Trophoblast cell (in vitro differentiated cells and primary cell): ENCODE measurements around the gene LDHAL6A.

Experiments used
- DNase-seq, 2 donors: peaks; one replicate each; pipeline ENCODE4 v3.0.0-alpha.2; 2016
- H2AFZ ChIP-seq: 2 replicates; pipeline ENCODE4 v1.6.1; 2013; ENCODE audit warnings: low read length, moderate library complexity, mild to moderate bottlenecking; ENCODE audit not compliant: insufficient read depth, poor library complexity
- H2AK5ac ChIP-seq: 2 replicates; pipeline ENCODE4 v1.6.1; 2013; ENCODE audit warnings: mild to moderate bottlenecking, low read length
- H2BK120ac ChIP-seq: 2 replicates; pipeline ENCODE4 v1.6.1; 2013; ENCODE audit warnings: low read length, mild to moderate bottlenecking, moderate library complexity; ENCODE audit not compliant: insufficient read depth, poor library complexity
- H2BK12ac ChIP-seq: 2 replicates; pipeline ENCODE4 v1.6.1; 2013; ENCODE audit warnings: mild to moderate bottlenecking, low read length, moderate library complexity
- H2BK5ac ChIP-seq: 2 replicates; pipeline ENCODE4 v1.6.1; 2013; ENCODE audit warnings: low read length, low read depth, moderate library complexity, mild to moderate bottlenecking; ENCODE audit not compliant: poor library complexity
- H3K14ac ChIP-seq: 2 replicates; pipeline ENCODE4 v1.6.1; 2013; ENCODE audit warnings: mild to moderate bottlenecking, low read length
- H3K18ac ChIP-seq: 2 replicates; pipeline ENCODE4 v1.6.1; 2013; ENCODE audit warnings: mild to moderate bottlenecking, low read length
- H3K23ac ChIP-seq: 2 replicates; pipeline ENCODE4 v1.6.1; 2013; ENCODE audit warnings: low read length
- H3K27ac ChIP-seq: 2 replicates; pipeline ENCODE4 v1.5.1; 2013; ENCODE audit warnings: low read depth, mild to moderate bottlenecking, inconsistent platforms, low read length, moderate library complexity
- H3K27me3 ChIP-seq: 2 replicates; pipeline ENCODE4 v1.6.1; 2013; ENCODE audit warnings: inconsistent platforms, mild to moderate bottlenecking, low read length, moderate library complexity; ENCODE audit not compliant: insufficient read depth
- H3K36me3 ChIP-seq, 2 experiments: 1 replicate in 1 of 2; 2 replicates in 1 of 2; pipeline ENCODE4 v1.6.1; 2013; ENCODE audit warnings: low read length in 2 of 2, mild to moderate bottlenecking in 2 of 2, moderate library complexity in 1 of 2; ENCODE audit not compliant: insufficient read depth in 2 of 2, control insufficient read depth in 1 of 2
- H3K4ac ChIP-seq: 2 replicates; pipeline ENCODE4 v1.6.1; 2013; ENCODE audit warnings: low read depth, mild to moderate bottlenecking, low read length, moderate library complexity
- H3K4me1 ChIP-seq, 2 experiments: 1 replicate in 1 of 2; 2 replicates in 1 of 2; pipeline ENCODE4 v1.6.1; 2013; ENCODE audit warnings: low read length in 2 of 2, mild to moderate bottlenecking in 2 of 2, moderate library complexity in 1 of 2; ENCODE audit not compliant: insufficient read depth in 2 of 2, control insufficient read depth in 1 of 2
- H3K4me2 ChIP-seq: 2 replicates; pipeline ENCODE4 v1.6.1; 2013; ENCODE audit warnings: inconsistent platforms, mild to moderate bottlenecking, low read length, moderate library complexity
- H3K4me3 ChIP-seq: 2 replicates; pipeline ENCODE4 v1.5.1; 2013; ENCODE audit warnings: mild to moderate bottlenecking, low read depth, low read length, inconsistent platforms
- H3K79me1 ChIP-seq: one replicate; pipeline ENCODE4 v1.6.1; 2013; ENCODE audit warnings: low read length
- H3K79me2 ChIP-seq: 2 replicates; pipeline ENCODE4 v1.6.1; 2013; ENCODE audit warnings: low read length, mild to moderate bottlenecking; ENCODE audit not compliant: control insufficient read depth, insufficient read depth, poor library complexity
- H3K9ac ChIP-seq: 2 replicates; pipeline ENCODE4 v1.6.1; 2013; ENCODE audit warnings: mild to moderate bottlenecking, low read length
- H3K9me3 ChIP-seq: 2 replicates; pipeline ENCODE4 v1.6.1; 2013; ENCODE audit warnings: low read depth, mild to moderate bottlenecking, control low read depth, inconsistent platforms, low read length; ENCODE audit not compliant: insufficient read depth
- H4K12ac ChIP-seq: 2 replicates; pipeline ENCODE4 v1.6.1; 2013; ENCODE audit warnings: low read depth, mild to moderate bottlenecking, low read length, moderate library complexity
- H4K8ac ChIP-seq: 2 replicates; pipeline ENCODE4 v1.6.1; 2013; ENCODE audit warnings: low read depth, mild to moderate bottlenecking, low read length, moderate library complexity
- H4K91ac ChIP-seq: one replicate; pipeline ENCODE4 v1.6.1; 2013; ENCODE audit warnings: low read depth, mild to moderate bottlenecking, low read length, moderate library complexity
- WGBS: extraction: QIAGEN DNeasy Blood & Tissue Kit; methylation state at CpG from one replicate; pipeline ENCODE4 v1.1.7; 2013; ENCODE audit warnings: missing lambda C conversion rate; ENCODE audit not compliant: insufficient read length, insufficient coverage; ENCODE audit errors: extremely low coverage; 5-methylcytosine and 5-hydroxymethylcytosine counted together

The LDHAL6A gene

DNA sequence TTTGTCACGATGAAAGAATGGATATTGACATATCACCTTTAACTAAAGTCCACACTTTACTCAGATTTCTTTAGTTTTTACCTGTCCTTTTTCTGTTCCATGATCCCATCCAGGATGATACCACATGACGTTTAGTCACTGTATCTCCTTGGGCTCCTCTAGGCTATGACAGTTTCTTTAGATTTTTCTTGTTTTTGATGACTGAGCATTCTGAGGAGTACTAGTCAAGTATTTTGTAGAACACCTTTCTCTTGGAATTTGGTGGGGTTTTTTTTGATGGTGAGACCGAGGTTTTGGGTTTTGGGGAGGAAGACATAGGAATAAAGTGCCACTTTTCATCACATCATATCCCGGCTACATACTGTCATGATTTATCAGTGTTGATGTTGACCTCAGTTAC, 4.0 kb downstream of the LDHAL6A start:
- no peak overlapping the region for H3K27ac ChIP-seq
- no peak overlapping the region for H3K23ac ChIP-seq
- no peak overlapping the region for H3K4ac ChIP-seq
- no peak overlapping the region for H4K12ac ChIP-seq
- H3K27me3 ChIP-seq, result no peaks in the 10 kb centered on the region
- no peaks in the 10 kb centered on the region for H3K79me2 ChIP-seq
- H4K91ac ChIP-seq, result no peak overlapping the region
- no peaks in the 10 kb centered on the region for H3K4me1 ChIP-seq
- no peak overlapping the region for H3K4me3 ChIP-seq
- H4K8ac ChIP-seq, result no peak overlapping the region
- no peak overlapping the region for H2BK12ac ChIP-seq
- no peak overlapping the region for H3K18ac ChIP-seq
- H2AK5ac ChIP-seq, result no peak overlapping the region
- H3K9ac ChIP-seq, result no peak overlapping the region
- no peak overlapping the region for H2AFZ ChIP-seq
- DNase-seq, result no peak
- no peak overlapping the region for H2BK120ac ChIP-seq
- peaks cover 2% of the 10 kb centered on the region for H3K9me3 ChIP-seq
- WGBS, result no CpG with 5 or more reads among the region's 4 CpGs
- H3K79me1 ChIP-seq, result no peaks in the 10 kb centered on the region
- no peaks in the 10 kb centered on the region for H3K36me3 ChIP-seq
- H3K14ac ChIP-seq, result no peak overlapping the region
- H3K4me2 ChIP-seq, result no peak overlapping the region
- H2BK5ac ChIP-seq, result no peak overlapping the region

- H2BK5ac ChIP-seq, result no peak overlapping the region
- no peaks in the 10 kb centered on the region for H3K79me2 ChIP-seq
- no peak overlapping the region for H3K18ac ChIP-seq
- no peak overlapping the region for H4K12ac ChIP-seq
- no peak overlapping the region for H4K8ac ChIP-seq
- no peak for DNase-seq
- no peak overlapping the region for H3K27ac ChIP-seq
- H3K4me1 ChIP-seq, result no peaks in the 10 kb centered on the region
- H3K27me3 ChIP-seq, result no peaks in the 10 kb centered on the region
- H3K36me3 ChIP-seq, result no peaks in the 10 kb centered on the region
- no peak overlapping the region for H2AK5ac ChIP-seq
- no CpG with 5 or more reads among the region's 6 CpGs for WGBS
- no peak overlapping the region for H2AFZ ChIP-seq
- H3K4me2 ChIP-seq, result no peak overlapping the region
- no peak overlapping the region for H3K4me3 ChIP-seq
- H3K9me3 ChIP-seq, result no peaks in the 10 kb centered on the region
- no peak overlapping the region for H3K14ac ChIP-seq
- no peaks in the 10 kb centered on the region for H3K79me1 ChIP-seq
- no peak overlapping the region for H2BK120ac ChIP-seq
- H3K4ac ChIP-seq, result no peak overlapping the region
- H3K23ac ChIP-seq, result no peak overlapping the region
- H3K9ac ChIP-seq, result no peak overlapping the region
- no peak overlapping the region for H4K91ac ChIP-seq
- no peak overlapping the region for H2BK12ac ChIP-seq
Observed at GRCh38 chr11:18461909-18462308, 6.3 kb downstream of the LDHAL6A start.

- H3K23ac ChIP-seq, result no peak overlapping the region
- H4K12ac ChIP-seq, result no peak overlapping the region
- no peaks in the 10 kb centered on the region for H3K79me1 ChIP-seq
- H2BK5ac ChIP-seq, result no peak overlapping the region
- H3K4me1 ChIP-seq, result no peaks in the 10 kb centered on the region
- no peak overlapping the region for H3K14ac ChIP-seq
- no peak for DNase-seq
- H3K4ac ChIP-seq, result no peak overlapping the region
- no peaks in the 10 kb centered on the region for H3K9me3 ChIP-seq
- no peaks in the 10 kb centered on the region for H3K36me3 ChIP-seq
- H3K4me3 ChIP-seq, result no peak overlapping the region
- H3K18ac ChIP-seq, result no peak overlapping the region
- H3K79me2 ChIP-seq, result no peaks in the 10 kb centered on the region
- H3K27me3 ChIP-seq, result no peaks in the 10 kb centered on the region
- no peak overlapping the region for H3K9ac ChIP-seq
- no CpG with 5 or more reads among the region's 1 CpG for WGBS
- no peak overlapping the region for H2BK12ac ChIP-seq
- H4K91ac ChIP-seq, result no peak overlapping the region
- H2AK5ac ChIP-seq, result no peak overlapping the region
- H3K4me2 ChIP-seq, result no peak overlapping the region
- H4K8ac ChIP-seq, result no peak overlapping the region
- no peak overlapping the region for H2AFZ ChIP-seq
- H2BK120ac ChIP-seq, result no peak overlapping the region
- H3K27ac ChIP-seq, result no peak overlapping the region
Observed at GRCh38 chr11:18463439-18463838, 7.8 kb downstream of the LDHAL6A start.

- H2BK120ac ChIP-seq, result no peak overlapping the region
- H4K91ac ChIP-seq, result no peak overlapping the region
- no peaks in the 10 kb centered on the region for H3K79me1 ChIP-seq
- H3K18ac ChIP-seq, result no peak overlapping the region
- no peak overlapping the region for H4K12ac ChIP-seq
- H3K14ac ChIP-seq, result no peak overlapping the region
- no peaks in the 10 kb centered on the region for H3K36me3 ChIP-seq
- no CpG with 5 or more reads among the region's 2 CpGs for WGBS
- no peak overlapping the region for H3K4me3 ChIP-seq
- H3K9ac ChIP-seq, result no peak overlapping the region
- no peak overlapping the region for H3K4ac ChIP-seq
- no peak overlapping the region for H2AFZ ChIP-seq
- H4K8ac ChIP-seq, result no peak overlapping the region
- no peaks in the 10 kb centered on the region for H3K27me3 ChIP-seq
- H3K9me3 ChIP-seq, result no peaks in the 10 kb centered on the region
- H3K23ac ChIP-seq, result no peak overlapping the region
- H3K79me2 ChIP-seq, result no peaks in the 10 kb centered on the region
- no peak overlapping the region for H3K27ac ChIP-seq
- no peak overlapping the region for H2BK5ac ChIP-seq
- no peaks in the 10 kb centered on the region for H3K4me1 ChIP-seq
- no peak for DNase-seq
- no peak overlapping the region for H3K4me2 ChIP-seq
- no peak overlapping the region for H2BK12ac ChIP-seq
- no peak overlapping the region for H2AK5ac ChIP-seq
Observed at GRCh38 chr11:18466402-18466801, 10.7 kb downstream of the LDHAL6A start.
